Osteoblast (primary cell): ENCODE results near the gene FBXO47. TPM values are rescaled to one million over a fixed set of nuclear protein-coding genes. Genes with fewer than 3 reads are reported as not detected.
A peak's percentile ranks its signal among the peaks of the same experiment; 100 is the strongest.

Source experiments
- DNase-seq: peaks from one replicate; pipeline ENCODE4 v3.0.0; 2011; ENCODE audit warnings: low spot score, mixed read lengths; ENCODE audit not compliant: insufficient read length; ENCODE audit errors: missing footprints
- H2AFZ ChIP-seq: 2 replicates; pipeline ENCODE4 v1.6.0; 2011; ENCODE audit warnings: mild to moderate bottlenecking, low read length
- H3K27ac ChIP-seq: 2 replicates; pipeline ENCODE4 v1.5.1; 2011; ENCODE audit warnings: mild to moderate bottlenecking, low read depth, low read length, moderate library complexity
- H3K27me3 ChIP-seq: 2 replicates; pipeline ENCODE4 v1.6.0; 2012; ENCODE audit warnings: mild to moderate bottlenecking, control low read depth, inconsistent platforms, low read length, moderate library complexity; ENCODE audit not compliant: insufficient read depth
- H3K36me3 ChIP-seq: 2 replicates; pipeline ENCODE4 v1.5.1; 2011; ENCODE audit warnings: mild to moderate bottlenecking, low read length, control low read depth, moderate library complexity; ENCODE audit not compliant: insufficient read depth
- H3K4me1 ChIP-seq: 2 replicates; pipeline ENCODE4 v1.5.1; 2011; ENCODE audit warnings: mild to moderate bottlenecking, low read length, control low read depth, moderate library complexity; ENCODE audit not compliant: insufficient read depth
- H3K4me2 ChIP-seq: 2 replicates; pipeline ENCODE4 v1.6.0; 2011; ENCODE audit warnings: mild to moderate bottlenecking, low read length; ENCODE audit not compliant: insufficient read depth
- H3K4me3 ChIP-seq: fragments of 200-600 bp; sonication (generic); 3 replicates; pipeline ENCODE4 v1.5.1; 2012; ENCODE audit warnings: mild to moderate bottlenecking, low read length, inconsistent platforms; ENCODE audit not compliant: insufficient read depth
- H3K79me2 ChIP-seq: 2 replicates; pipeline ENCODE4 v1.6.0; 2012; ENCODE audit warnings: mild to moderate bottlenecking, low read length, control low read depth, inconsistent platforms; ENCODE audit not compliant: insufficient read depth
- H3K9me3 ChIP-seq: 2 replicates; pipeline ENCODE4 v1.5.1; 2011; ENCODE audit warnings: low read depth, low read length, control low read depth
- H4K20me1 ChIP-seq: 2 replicates; pipeline ENCODE4 v1.6.0; 2012; ENCODE audit warnings: mild to moderate bottlenecking, low read length, control low read depth; ENCODE audit not compliant: insufficient read depth
- CTCF ChIP-seq: IDR thresholded peaks from 2 replicates; pipeline ENCODE4 v1.5.1; 2011; ENCODE audit warnings: mild to moderate bottlenecking, low read depth, low read length, moderate library complexity; ENCODE audit errors: extremely low read depth
- total RNA-seq: library from RNA; depleted of rRNA; stranded (reverse); fragments of >200 nt; gene quantifications from 2 replicates; pipeline ENCODE4 v1.2.3, GENCODE V29; 2012

Gene FBXO47
- total RNA-seq, 1 donor, result not detected

DNA sequence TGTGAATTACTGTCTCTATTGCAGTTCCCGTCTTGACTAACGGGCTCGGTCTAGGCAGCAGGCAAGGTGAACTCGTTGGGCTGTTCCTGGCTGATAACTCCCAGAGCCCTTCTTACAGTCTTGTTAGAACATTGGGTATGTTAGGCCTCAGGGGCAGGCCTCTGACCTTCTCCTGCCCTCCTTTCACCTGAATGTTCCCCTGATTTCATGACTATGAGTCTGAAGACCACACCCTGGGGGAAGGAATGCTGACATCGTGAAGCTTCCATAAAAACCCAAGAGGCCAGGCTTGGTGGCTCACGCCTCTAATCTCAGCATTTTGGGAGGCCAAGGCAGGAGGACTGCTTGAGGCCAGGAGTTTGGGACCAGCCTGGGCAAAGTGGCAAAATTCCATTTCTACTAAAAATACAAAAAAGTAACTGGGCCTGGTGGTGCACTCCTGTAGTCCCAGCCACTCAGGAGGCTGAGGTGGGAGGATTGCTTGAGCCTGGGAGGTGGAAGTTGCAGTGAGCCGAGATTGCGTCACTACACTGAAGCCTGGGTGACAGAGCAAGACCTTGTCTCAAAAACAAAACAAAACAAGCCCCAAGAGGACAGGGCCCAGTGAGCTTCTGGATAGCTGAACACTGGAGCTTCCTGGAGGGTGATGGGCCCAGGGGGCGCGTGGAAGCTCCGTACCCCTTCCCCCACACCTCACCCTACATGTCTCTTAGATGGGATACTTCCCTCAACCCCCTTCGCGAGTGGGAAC lies 47.8 kb upstream of the FBXO47 start:
- H2AFZ ChIP-seq, result peak overlapping the region; percentile 86
- H3K36me3 ChIP-seq, result no peaks in the 10 kb centered on the region
- H3K4me1 ChIP-seq, result peaks cover 8% of the 10 kb centered on the region
- no peaks in the 10 kb centered on the region for H3K27me3 ChIP-seq
- H3K9me3 ChIP-seq, result no peaks in the 10 kb centered on the region
- no peak overlapping the region for H3K4me2 ChIP-seq
- H3K79me2 ChIP-seq, result no peaks in the 10 kb centered on the region
- peak overlapping the region; percentile 68 for H3K27ac ChIP-seq
- peak; percentile 59 for DNase-seq
- H3K4me3 ChIP-seq, result no peak overlapping the region
- H4K20me1 ChIP-seq, result no peaks in the 10 kb centered on the region
- no peak for TF ChIP-seq CTCF

GRCh38 chr17:39014044-39014794 lies 47.0 kb upstream of the FBXO47 start:
- H3K9me3 ChIP-seq, result no peaks in the 10 kb centered on the region
- peak overlapping the region; percentile 68 for H3K27ac ChIP-seq
- H3K4me2 ChIP-seq, result no peak overlapping the region

DNA sequence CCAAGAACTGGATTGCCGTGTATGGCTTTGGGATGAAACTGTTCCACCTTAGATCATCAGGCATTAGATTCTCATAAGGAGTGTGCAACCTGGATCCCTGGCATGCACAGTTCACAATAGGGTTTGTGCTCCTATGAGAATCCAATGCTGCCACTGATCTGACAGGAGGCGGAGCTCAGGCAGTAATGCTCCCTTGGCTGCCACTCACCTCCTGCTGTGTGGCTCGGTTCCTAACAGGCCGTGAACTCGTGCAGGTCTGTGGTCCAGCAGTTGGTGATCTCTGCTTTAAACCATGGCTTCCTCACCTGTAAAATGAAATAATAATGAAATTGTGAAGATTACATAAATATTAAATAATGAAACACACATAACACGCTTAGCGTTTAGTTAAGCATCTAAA lies 45.5 kb upstream of the FBXO47 start:
- Histone ChIP-seq H2AFZ (no peak overlapping the region), H3K27me3 (no peaks in the 10 kb centered on the region), H3K9me3 (no peaks in the 10 kb centered on the region), H3K4me2 (no peak overlapping the region), H3K27ac (no peak overlapping the region), H3K4me3 (no peak overlapping the region), H3K36me3 (no peaks in the 10 kb centered on the region), H3K79me2 (no peaks in the 10 kb centered on the region), H3K4me1 (peaks cover 8% of the 10 kb centered on the region), H4K20me1 (no peaks in the 10 kb centered on the region)
- DNase-seq, result no peak
- no peak for TF ChIP-seq CTCF

More at GRCh38 chr17:39014044-39014794, 47.0 kb upstream of the FBXO47 start:
- Histone ChIP-seq H4K20me1 (no peaks in the 10 kb centered on the region), H3K79me2 (no peaks in the 10 kb centered on the region), H2AFZ (peak overlapping the region; percentile 86), H3K27me3 (no peaks in the 10 kb centered on the region), H3K4me1 (peaks cover 8% of the 10 kb centered on the region), H3K36me3 (no peaks in the 10 kb centered on the region), H3K4me3 (no peak overlapping the region)
- no peak for TF ChIP-seq CTCF
- peak; percentile 47 for DNase-seq

DNA sequence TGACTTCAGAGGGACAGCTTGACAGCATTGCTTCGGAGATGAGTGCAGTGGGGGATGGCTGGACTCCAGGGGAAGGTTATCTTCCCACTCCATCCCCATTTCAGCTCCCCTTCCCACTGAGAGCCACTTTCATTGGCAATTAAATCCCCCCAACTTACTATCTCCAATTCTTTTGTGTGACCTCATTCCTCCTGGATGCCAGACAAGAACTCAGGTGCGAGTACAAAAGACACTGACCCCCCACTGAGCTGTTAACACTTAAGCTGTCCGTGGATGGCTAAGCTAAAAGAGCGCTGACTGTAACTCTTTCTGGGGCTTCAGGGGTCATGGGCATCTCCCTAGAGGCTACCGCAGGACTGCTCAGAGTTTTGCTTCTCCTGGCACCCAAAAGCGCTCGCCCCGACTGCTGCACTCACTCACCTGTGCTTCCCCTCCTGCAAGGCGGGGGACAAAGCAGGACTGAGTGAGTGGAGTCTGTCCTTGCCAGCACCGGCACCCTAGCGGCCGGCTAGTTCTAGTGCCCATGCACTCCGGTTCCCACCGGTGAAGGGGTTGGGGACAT lies 44.8 kb upstream of the FBXO47 start:
- Histone ChIP-seq H3K36me3 (no peaks in the 10 kb centered on the region), H3K9me3 (no peaks in the 10 kb centered on the region), H3K4me2 (no peak overlapping the region), H3K27ac (no peak overlapping the region), H3K4me1 (peaks cover 8% of the 10 kb centered on the region), H3K4me3 (no peak overlapping the region), H3K27me3 (no peaks in the 10 kb centered on the region), H2AFZ (no peak overlapping the region), H3K79me2 (no peaks in the 10 kb centered on the region), H4K20me1 (no peaks in the 10 kb centered on the region)
- TF ChIP-seq CTCF, result no peak
- DNase-seq, result no peak
